NCI-H2081 treated with DMSO at 0.1 percent for 48 hours (cell line): Measurements from ENCODE around the gene XPNPEP1.

Experiments
- DNase-seq: peaks from one replicate; lab custom pipeline; 2025; lab: John Stamatoyannopoulos, UW

XPNPEP1 gene

DNA sequence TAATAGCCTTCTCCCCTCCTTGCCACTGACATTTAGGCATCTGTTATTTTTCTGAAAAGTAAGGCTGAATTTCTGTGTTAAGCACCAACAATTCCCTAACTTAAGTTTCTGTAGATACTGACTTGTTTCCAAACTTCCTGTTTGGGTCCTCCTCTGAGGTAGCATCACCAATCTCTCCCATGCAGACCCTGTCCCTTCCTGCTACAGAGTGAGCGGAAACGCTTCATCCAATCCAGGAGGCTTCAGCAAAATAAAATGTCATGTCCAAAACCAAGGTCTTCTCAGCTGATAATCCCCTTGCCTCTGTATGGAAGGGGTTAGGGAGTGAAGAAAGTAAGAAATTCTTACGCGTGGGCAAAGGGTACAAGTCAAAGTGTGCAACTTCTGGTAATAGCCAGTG lies 29.9 kb downstream of the XPNPEP1 start:
- DNase-seq: no peak

DNA sequence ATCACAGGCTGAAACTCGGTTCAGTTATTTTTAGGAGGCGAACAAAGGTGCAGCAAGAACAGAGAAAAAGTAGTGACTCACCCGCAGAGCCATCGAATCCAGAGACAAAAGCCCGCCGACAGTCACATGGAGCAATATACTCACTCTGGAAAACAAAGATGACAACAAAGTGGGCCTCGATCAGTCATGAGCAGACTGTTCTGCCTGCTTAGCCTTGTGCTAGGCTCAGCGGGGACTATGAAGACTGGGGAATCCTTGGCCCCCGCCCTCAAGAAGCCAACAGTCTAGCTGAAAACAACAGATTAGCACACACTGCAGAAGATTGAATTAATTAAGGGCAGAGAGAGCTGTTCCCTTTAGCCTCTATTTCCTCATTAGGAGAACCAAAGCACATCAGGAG lies 30.4 kb downstream of the XPNPEP1 start:
- DNase-seq: no peak

DNA sequence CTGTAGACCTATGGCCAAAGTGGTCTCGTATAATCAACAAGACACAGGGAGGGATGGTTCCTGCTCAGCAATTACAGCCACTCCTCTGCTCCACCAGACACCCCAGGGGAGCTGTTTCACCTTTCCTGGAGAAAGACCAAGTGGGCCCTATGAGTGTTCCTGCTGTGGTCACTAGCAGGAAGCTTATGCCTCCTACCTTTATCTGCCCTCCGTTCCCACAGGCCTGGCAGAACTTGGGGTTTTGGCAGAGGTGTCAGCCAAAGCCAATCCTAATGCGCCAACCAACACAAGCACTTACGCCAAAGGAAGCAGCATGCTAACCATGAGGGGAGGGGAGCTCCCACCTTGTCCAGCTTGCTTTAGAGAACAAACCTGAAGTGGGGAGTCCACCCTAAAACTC lies 31.2 kb downstream of the XPNPEP1 start:
- DNase-seq: no peak

DNA sequence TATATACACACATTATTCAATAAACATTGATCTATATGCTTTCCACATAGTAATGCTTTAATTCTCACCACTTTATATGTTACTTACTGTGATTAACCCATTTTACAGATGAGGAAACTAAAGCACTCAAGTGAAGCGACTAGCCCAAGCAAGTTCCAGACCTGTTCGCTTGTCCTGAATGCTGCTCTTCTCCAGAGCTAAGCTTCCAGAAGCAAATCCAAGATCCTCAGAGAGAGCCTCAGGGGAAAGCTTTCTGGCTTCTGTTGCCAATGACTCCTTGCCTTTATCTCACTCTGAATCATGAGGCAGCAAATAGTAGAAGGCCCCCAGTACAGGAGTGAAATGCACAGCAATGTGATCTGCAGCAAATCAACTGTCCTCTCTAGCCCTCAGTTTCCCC lies 32.2 kb downstream of the XPNPEP1 start:
- no peak for DNase-seq

DNA sequence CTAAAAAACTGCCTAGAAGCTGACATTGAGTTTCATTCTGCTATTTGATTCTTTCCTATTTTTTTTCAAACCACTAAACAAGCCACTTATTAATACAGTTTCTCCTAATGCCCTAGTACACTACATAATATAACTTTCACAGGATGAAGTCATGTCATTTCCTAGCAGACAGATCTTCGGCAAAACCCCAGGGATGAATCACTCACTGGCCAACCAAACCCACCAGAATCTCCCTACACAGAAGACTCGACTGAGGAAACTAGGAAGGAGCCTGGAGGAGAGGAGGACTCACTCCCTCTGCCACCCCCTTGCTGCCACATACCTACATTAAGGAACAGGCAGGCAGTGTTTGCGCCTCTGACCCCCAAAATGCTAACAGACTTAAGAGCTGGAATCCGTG lies 33.4 kb downstream of the XPNPEP1 start:
- DNase-seq: no peak

- no peak for DNase-seq
These were observed 35.5 kb downstream of the XPNPEP1 start for GRCh38 chr10:109887776-109888175.

DNA sequence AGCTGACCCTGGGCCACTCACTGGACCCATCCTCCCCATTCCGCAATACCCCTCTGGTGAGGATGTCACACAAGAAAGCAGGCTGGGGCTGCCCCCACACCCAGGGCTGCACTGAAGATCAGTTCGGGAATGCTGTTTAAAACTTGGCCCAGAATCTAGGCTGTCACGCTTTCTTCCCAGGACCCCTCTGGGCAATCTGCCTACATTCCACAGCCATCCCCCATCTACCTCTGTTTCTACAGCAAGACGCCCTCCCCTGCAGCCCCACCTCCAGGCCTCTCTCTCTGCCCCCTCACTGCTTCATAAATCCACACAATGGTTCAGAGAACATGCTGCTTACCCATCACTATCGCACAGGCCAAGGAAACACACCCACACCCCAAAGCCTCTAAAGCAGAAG lies 36.1 kb downstream of the XPNPEP1 start:
- no peak for DNase-seq

DNA sequence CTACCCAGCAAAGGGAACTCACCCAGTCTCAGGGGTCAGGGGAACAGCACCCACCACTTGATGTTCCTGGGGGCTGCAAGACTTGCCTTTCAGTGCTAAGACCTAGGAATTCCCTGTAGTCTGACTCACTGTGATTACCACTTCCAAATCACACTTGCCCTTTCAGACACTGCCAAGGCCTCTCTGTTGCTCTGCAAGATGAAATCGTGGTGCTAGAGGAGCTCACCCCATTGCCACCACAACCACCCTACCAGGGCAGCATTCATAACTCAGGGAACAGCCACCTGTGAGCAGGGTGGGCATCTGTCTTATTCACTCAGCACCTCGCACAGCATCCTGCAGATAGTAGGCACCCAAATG lies 36.5 kb downstream of the XPNPEP1 start:
- no peak for DNase-seq

DNA sequence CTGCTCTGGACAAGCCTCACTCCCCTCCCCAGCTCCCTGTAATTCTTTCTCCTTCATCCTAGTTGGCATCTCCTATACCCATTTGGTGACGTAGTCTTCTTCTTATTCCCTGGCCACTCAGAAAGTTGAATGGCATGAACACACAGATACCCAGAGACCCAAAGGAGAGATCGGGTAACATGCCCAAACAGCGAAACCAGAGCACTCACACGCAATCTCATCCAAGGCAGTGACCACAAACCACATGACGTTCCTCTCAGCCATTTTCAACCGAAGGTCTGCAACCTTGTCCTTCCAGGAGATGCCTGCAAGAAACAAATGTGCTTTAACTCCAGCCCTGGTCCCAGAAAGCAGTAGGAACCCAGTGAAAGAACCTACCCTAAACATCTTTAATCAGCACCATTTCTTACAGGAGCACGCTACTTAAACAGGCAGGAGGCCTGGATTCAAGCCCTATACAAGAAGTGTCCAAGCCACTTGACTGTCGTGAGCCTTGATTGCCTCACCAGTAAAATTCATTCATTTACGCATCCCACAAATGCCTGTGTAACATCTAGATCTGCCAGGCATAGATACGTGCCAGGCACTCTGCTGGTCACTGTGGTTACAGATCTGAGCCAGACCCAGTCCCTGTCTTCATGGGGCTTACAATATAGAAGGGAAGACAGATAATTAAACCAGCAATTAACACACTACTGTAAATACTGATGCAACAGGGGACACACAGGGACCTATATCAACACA lies 37.1 kb downstream of the XPNPEP1 start:
- DNase-seq: no peak

- peak; percentile 4 for DNase-seq
These were observed 39.2 kb downstream of the XPNPEP1 start for GRCh38 chr10:109883859-109884771.

GRCh38 chr10:109882251-109883057 lies 40.9 kb downstream of the XPNPEP1 start:
- no peak for DNase-seq

DNA sequence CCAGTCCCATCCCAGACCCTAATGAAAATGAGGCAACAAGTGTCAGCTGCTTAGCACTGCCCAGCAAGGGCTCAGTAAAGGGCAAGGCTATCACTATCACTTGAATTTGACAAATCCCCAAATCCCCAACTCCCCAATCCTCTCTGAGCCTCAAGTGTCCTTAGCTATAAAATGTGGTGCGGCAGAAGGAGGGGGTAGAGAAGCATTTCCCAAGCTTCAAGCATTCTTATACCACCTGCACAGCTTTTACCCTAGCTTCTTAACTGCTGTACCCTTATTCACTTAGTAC lies 41.6 kb downstream of the XPNPEP1 start:
- no peak for DNase-seq

GRCh38 chr10:109880886-109881768 lies 42.2 kb downstream of the XPNPEP1 start:
- DNase-seq: no peak

- DNase-seq: no peak
These were observed 45.8 kb downstream of the XPNPEP1 start for GRCh38 chr10:109877546-109877945.

GRCh38 chr10:109875828-109876821 lies 47.2 kb downstream of the XPNPEP1 start:
- DNase-seq: no peak

DNA sequence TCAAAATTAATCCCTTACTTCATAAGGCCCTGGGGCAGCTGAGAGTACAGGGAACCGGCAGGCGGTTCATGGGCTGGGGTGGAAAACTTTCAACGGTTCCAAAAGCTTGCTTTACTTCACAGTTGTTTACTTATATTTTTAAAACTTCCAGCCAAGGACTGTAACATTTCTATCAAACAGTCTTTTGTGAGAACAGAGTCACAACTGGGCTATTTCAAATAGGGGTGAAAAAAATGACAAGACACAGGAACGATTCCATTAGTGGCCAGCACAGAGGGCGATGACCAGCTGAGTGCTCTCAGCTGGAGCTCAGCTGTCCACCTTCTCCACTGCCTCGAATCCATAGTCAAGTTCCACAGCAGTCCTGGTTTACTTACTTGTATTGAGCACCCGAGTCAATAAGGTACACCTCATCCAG lies 48.2 kb downstream of the XPNPEP1 start:
- DNase-seq: no peak

DNA sequence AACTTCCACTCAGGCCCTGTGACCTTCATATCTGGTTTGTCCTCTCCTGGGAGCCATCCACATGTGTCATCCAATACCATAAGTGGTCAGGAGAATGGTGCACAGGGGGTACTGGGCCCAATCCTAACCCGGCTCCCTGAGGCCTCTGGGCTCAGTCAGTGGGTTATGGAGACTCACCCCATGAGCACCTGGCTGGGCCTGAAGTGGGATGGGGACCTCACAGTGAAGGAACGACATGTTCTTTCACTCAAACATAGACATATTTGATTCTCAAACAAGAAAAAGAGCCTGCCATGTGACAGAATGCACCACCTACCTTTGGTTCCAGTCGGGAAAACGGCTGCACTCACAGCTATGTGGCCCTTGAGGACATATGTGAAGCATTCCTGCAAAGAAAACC lies 51.8 kb downstream of the XPNPEP1 start:
- no peak for DNase-seq

DNA sequence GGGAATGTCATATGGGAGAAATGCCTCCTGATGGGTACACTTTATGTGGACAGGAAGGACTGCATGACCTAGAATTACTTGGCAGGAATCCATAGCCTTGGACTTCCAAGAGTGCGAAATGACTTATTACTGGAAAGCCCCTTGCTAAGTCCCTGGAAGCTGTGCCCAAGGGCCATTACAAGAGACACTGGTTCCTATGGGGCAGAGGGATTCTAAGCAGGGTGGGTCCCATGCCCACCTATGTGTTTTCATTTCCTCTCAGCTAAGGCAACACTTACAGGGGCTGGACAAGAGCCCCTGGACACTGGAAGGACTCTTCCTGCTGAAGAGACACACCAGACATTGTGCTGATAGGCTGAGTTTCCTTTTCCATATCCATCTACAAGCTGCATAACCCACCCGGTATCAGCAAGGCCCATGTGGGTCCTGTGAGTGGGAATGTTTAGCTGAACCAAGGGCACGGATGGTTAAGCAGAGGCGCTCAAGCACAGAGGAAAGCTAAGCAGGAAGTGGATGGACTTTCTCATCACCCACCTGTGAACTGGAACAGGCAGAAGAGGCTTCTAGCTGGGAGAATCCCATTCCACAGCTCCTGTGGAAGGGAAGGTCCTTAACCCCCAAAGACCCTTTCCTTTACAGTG lies 56.2 kb downstream of the XPNPEP1 start:
- DNase-seq: no peak

- DNase-seq: no peak
These were observed 56.9 kb downstream of the XPNPEP1 start for GRCh38 chr10:109866168-109866994.
